HS-5 (cell line): ENCODE measurements around the gene OR6A2.
"Not testable (repeated sequence)": the region's sequence is repeated elsewhere in the genome, so short reads cannot be mapped to it uniquely, and the experiment has no call there.

ENCODE experiments used
- DNase-seq: peaks from one replicate; pipeline ENCODE4 v3.0.0-alpha.2; 2012; ENCODE audit warnings: low read depth

The OR6A2 gene

GRCh38 chr11:6799402-6799801 is at the start of gene OR6A2:
OR6A2 (minus strand) TSS chr11:6799689; CDS start chr11:6795708, 3,981 bp downstream.
- peak; percentile 64 for DNase-seq

- DNase-seq: no peak
Measured at GRCh38 chr11:6845383-6845782, 45.9 kb upstream of the OR6A2 start, which contains the start of gene OR10A5. OR10A5 (plus strand) TSS chr11:6845683; CDS start chr11:6845683, 0 bp downstream.

GRCh38 chr11:6844356-6844755 is 44.9 kb upstream of the OR6A2 start:
- no peak for DNase-seq

GRCh38 chr11:6843670-6844069 is 44.2 kb upstream of the OR6A2 start:
- DNase-seq: no peak

- DNase-seq: no peak
Measured at GRCh38 chr11:6841694-6842093, 42.2 kb upstream of the OR6A2 start.

GRCh38 chr11:6834021-6834420 is 34.5 kb upstream of the OR6A2 start:
- DNase-seq: no peak

- DNase-seq: no peak
Measured at GRCh38 chr11:6833356-6833755, 33.9 kb upstream of the OR6A2 start.

- DNase-seq: no peak
Measured at GRCh38 chr11:6828103-6828502, 28.6 kb upstream of the OR6A2 start.

- DNase-seq: no peak
Measured at GRCh38 chr11:6825231-6825744, 25.8 kb upstream of the OR6A2 start.

GRCh38 chr11:6824136-6824823 is 24.8 kb upstream of the OR6A2 start:
- no peak for DNase-seq

- no peak for DNase-seq
Measured at GRCh38 chr11:6818967-6819366, 19.5 kb upstream of the OR6A2 start.

- DNase-seq: no peak
Measured at GRCh38 chr11:6817694-6818093, 18.2 kb upstream of the OR6A2 start.

- DNase-seq: no peak
Measured at GRCh38 chr11:6813656-6814055, 14.2 kb upstream of the OR6A2 start.

- DNase-seq: no peak
Measured at GRCh38 chr11:6812390-6813005, 13.0 kb upstream of the OR6A2 start.

GRCh38 chr11:6801075-6801474 is 1.6 kb upstream of the OR6A2 start:
- not testable (repeated sequence) for DNase-seq

- no peak for DNase-seq
Measured at GRCh38 chr11:6794639-6795038, 4.8 kb downstream of the OR6A2 start.

- no peak for DNase-seq
Measured at GRCh38 chr11:6790546-6790945, 8.9 kb downstream of the OR6A2 start.

- no peak for DNase-seq
Measured at GRCh38 chr11:6782720-6783119, 16.8 kb downstream of the OR6A2 start, which contains the start of gene OR2AG1. OR2AG1 (plus strand) TSS chr11:6783020; CDS start chr11:6785038, 2,018 bp downstream.

GRCh38 chr11:6780829-6781228 is 18.7 kb downstream of the OR6A2 start:
- no peak for DNase-seq

- DNase-seq: no peak
Measured at GRCh38 chr11:6778518-6778917, 21.0 kb downstream of the OR6A2 start.

- DNase-seq: no peak
Measured at GRCh38 chr11:6771926-6772893, 27.3 kb downstream of the OR6A2 start, which contains the start of gene OR2AG2. OR2AG2 (minus strand) TSS chr11:6771976; CDS start chr11:6768957, 3,019 bp downstream.

- DNase-seq: peak; percentile 20
Measured at GRCh38 chr11:6757373-6757967, 42.0 kb downstream of the OR6A2 start.
